Upper lobe of right lung (tissue), 1 donor: ENCODE measurements around the gene EIF4G3. TPM values are rescaled to one million over a fixed set of nuclear protein-coding genes. Genes with fewer than 3 reads are reported as not detected.

Experiments
- ATAC-seq: fragments of 200-7000 bp; cut with Tn5 transposase; one replicate; pipeline ENCODE4 v1.9.1; 2020; ENCODE audit warnings: mild to moderate bottlenecking, moderate library complexity
- DNase-seq: peaks from one replicate; pipeline ENCODE4 v3.0.0-alpha.2; 2020
- H3K27ac ChIP-seq: fragments of 200-600 bp; one replicate; pipeline ENCODE4 v1.8.0; 2022
- H3K27me3 ChIP-seq: fragments of 200-600 bp; one replicate; pipeline ENCODE4 v1.8.0; 2022; ENCODE audit warnings: mild to moderate bottlenecking
- H3K36me3 ChIP-seq: fragments of 200-600 bp; one replicate; pipeline ENCODE4 v1.8.0; 2022
- H3K4me1 ChIP-seq: fragments of 200-600 bp; one replicate; pipeline ENCODE4 v1.8.0; 2022
- H3K4me3 ChIP-seq: fragments of 200-600 bp; one replicate; pipeline ENCODE4 v1.8.0; 2022; ENCODE audit warnings: mild to moderate bottlenecking
- H3K9me3 ChIP-seq: fragments of 200-600 bp; one replicate; pipeline ENCODE4 v1.8.0; 2022
- intact Hi-C: fragments of 100-400 bp; cut with DNase I; formaldehyde crosslinking; loops from one replicate; pipeline ENCODE4 v1.11.0; 2022
- total RNA-seq: library from RNA; stranded (reverse); fragmentation: NEBNext Ultra II Directional; extraction: Animal tissue kit (Norgen Biotek cat#: 25700); gene quantifications from one replicate; pipeline ENCODE4 v1.2.1, GENCODE V29; 2021
- TF ChIP-seq, protein P1 (sequence below): fragments of 200-600 bp; IDR thresholded peaks from one replicate; pipeline ENCODE4 v1.8.0; 2022; ENCODE audit warnings: antibody characterized with exemption
- donor health status: DM: no; HTN: yes; CAD: no; lungs with severe emphysema.

EIF4G3 gene
- total RNA-seq, 1 donor from 2014 or later: 44.5 TPM

GRCh38 chr1:20936216-20936615, 240.5 kb downstream of the EIF4G3 start:
- DNase-seq: no peak
- TF ChIP-seq, protein P1, sequence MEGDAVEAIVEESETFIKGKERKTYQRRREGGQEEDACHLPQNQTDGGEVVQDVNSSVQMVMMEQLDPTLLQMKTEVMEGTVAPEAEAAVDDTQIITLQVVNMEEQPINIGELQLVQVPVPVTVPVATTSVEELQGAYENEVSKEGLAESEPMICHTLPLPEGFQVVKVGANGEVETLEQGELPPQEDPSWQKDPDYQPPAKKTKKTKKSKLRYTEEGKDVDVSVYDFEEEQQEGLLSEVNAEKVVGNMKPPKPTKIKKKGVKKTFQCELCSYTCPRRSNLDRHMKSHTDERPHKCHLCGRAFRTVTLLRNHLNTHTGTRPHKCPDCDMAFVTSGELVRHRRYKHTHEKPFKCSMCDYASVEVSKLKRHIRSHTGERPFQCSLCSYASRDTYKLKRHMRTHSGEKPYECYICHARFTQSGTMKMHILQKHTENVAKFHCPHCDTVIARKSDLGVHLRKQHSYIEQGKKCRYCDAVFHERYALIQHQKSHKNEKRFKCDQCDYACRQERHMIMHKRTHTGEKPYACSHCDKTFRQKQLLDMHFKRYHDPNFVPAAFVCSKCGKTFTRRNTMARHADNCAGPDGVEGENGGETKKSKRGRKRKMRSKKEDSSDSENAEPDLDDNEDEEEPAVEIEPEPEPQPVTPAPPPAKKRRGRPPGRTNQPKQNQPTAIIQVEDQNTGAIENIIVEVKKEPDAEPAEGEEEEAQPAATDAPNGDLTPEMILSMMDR: no peak
- H3K4me1 ChIP-seq: no peaks in the 10 kb centered on the region
- H3K4me3 ChIP-seq: no peak overlapping the region
- no peak for ATAC-seq
- peaks cover 3% of the 10 kb centered on the region for H3K36me3 ChIP-seq
- H3K27me3 ChIP-seq: no peaks in the 10 kb centered on the region
- H3K9me3 ChIP-seq: no peaks in the 10 kb centered on the region
- intact Hi-C loops: no loop called here
- H3K27ac ChIP-seq: no peak overlapping the region

DNA sequence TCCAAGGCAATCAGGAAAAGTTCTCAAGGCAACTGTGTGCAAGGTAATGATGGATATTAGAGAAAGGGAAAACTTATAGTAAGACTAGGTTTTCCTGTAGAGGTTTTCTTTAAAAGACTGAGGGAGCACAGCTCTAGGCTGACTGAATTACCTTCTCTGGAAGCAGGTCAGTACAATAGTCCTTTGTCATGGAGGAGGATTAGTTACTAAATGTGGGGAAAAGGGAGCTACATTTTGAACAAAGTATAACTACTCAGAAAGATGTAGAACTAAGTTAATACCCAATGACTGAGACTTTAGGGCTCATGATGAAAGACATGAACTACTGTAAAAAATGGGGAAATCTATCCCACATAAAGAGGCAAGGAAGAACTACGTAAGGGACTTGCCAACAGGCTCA, 241.0 kb downstream of the EIF4G3 start:
- intact Hi-C loops: no loop called here
- DNase-seq (no peak), ATAC-seq (no peak)
- TF ChIP-seq, protein P1: no peak
- no peaks in the 10 kb centered on the region for H3K36me3 ChIP-seq
- no peaks in the 10 kb centered on the region for H3K27me3 ChIP-seq
- no peak overlapping the region for H3K4me3 ChIP-seq
- H3K4me1 ChIP-seq: no peaks in the 10 kb centered on the region
- H3K27ac ChIP-seq: no peak overlapping the region
- no peaks in the 10 kb centered on the region for H3K9me3 ChIP-seq

DNA sequence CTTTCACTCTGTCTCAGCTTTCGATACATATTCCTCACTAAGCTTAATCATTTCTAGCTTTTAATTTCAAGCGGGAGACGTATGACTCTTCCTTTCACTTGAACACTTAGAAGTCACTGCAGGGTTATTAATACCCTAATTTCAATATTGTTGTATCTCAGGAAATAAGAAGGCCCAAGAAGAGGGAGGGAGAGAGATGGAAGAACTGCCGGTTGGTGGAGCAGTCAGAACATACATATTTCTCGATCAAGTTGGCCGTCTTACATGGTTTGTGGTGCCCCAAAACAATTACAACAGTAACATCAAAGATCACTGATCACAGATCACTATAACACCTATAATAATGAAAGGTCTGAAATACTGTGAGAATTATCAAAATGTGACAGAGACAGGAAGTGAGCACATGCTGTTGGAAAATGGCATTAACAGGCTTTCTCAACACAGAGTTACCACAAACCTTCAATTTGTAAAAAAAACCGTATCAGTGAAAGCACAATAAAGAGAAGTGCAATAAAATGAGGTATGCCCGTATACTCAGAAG, 244.2 kb downstream of the EIF4G3 start:
- Histone ChIP-seq H3K27ac (no peak overlapping the region), H3K4me3 (no peak overlapping the region), H3K36me3 (no peaks in the 10 kb centered on the region), H3K27me3 (no peaks in the 10 kb centered on the region), H3K4me1 (no peaks in the 10 kb centered on the region), H3K9me3 (no peaks in the 10 kb centered on the region)
- intact Hi-C loops: no loop called here
- DNase-seq: no peak
- TF ChIP-seq, protein P1: no peak
- no peak for ATAC-seq

- no peaks in the 10 kb centered on the region for H3K27me3 ChIP-seq
- intact Hi-C loops: no loop called here
- TF ChIP-seq, protein P1: no peak
Observed at GRCh38 chr1:20931930-20932436, 244.7 kb downstream of the EIF4G3 start.

GRCh38 chr1:20930427-20930826, 246.3 kb downstream of the EIF4G3 start:
- H3K4me1 ChIP-seq: no peaks in the 10 kb centered on the region
- ATAC-seq: no peak
- TF ChIP-seq, protein P1: no peak
- intact Hi-C loops: no loop called here
- no peaks in the 10 kb centered on the region for H3K36me3 ChIP-seq
- no peaks in the 10 kb centered on the region for H3K27me3 ChIP-seq
- H3K4me3 ChIP-seq: no peak overlapping the region
- no peaks in the 10 kb centered on the region for H3K9me3 ChIP-seq
- H3K27ac ChIP-seq: no peak overlapping the region
- no peak for DNase-seq

More at GRCh38 chr1:20931930-20932436, 244.7 kb downstream of the EIF4G3 start:
- H3K4me3 ChIP-seq: no peak overlapping the region
- no peaks in the 10 kb centered on the region for H3K36me3 ChIP-seq
- no peak for ATAC-seq
- no peaks in the 10 kb centered on the region for H3K4me1 ChIP-seq
- DNase-seq: no peak
- H3K27ac ChIP-seq: no peak overlapping the region
- H3K9me3 ChIP-seq: no peaks in the 10 kb centered on the region

GRCh38 chr1:20928146-20928545, 248.6 kb downstream of the EIF4G3 start:
- no peaks in the 10 kb centered on the region for H3K9me3 ChIP-seq
- no peak for ATAC-seq
- H3K27ac ChIP-seq: no peak overlapping the region
- intact Hi-C loops: no loop called here
- no peak for DNase-seq
- H3K36me3 ChIP-seq: no peaks in the 10 kb centered on the region
- no peak overlapping the region for H3K4me3 ChIP-seq
- H3K27me3 ChIP-seq: no peaks in the 10 kb centered on the region
- H3K4me1 ChIP-seq: no peaks in the 10 kb centered on the region
- TF ChIP-seq, protein P1: no peak
